GM12878 (cell line): ENCODE results near the gene LMAN2.

Source experiments
- ESRRA ChIP-seq: IDR thresholded peaks from 2 replicates; pipeline ENCODE4 v1.6.1; 2012; ENCODE audit warnings: mild to moderate bottlenecking, low read length, improper control_type of control experiment
- HSF1 ChIP-seq: fragments of 150-350 bp; IDR thresholded peaks from 2 replicates; pipeline ENCODE4 v1.6.1; 2014; ENCODE audit warnings: mild to moderate bottlenecking, low read depth, low read length
- NR2C2 ChIP-seq: IDR thresholded peaks from 2 replicates; pipeline ENCODE4 v1.6.1; 2011; ENCODE audit warnings: borderline replicate concordance, low read depth; ENCODE audit not compliant: control insufficient read depth, insufficient read length
- POLR2A ChIP-seq: IDR thresholded peaks from 2 replicates; pipeline ENCODE4 v1.6.1; 2011; ENCODE audit warnings: low read depth, mild to moderate bottlenecking, low read length
- POLR2AphosphoS5 ChIP-seq: IDR thresholded peaks from 2 replicates; pipeline ENCODE4 v1.6.1; 2011; ENCODE audit warnings: mild to moderate bottlenecking, low read length, inconsistent platforms
- SIN3A ChIP-seq: IDR thresholded peaks from 2 replicates; pipeline ENCODE4 v1.6.1; 2012; ENCODE audit warnings: low read depth, low read length, improper control_type of control experiment
- SIX5 ChIP-seq: IDR thresholded peaks from 2 replicates; pipeline ENCODE4 v1.6.1; 2011; ENCODE audit warnings: mild to moderate bottlenecking, low read depth, low read length, moderate library complexity; ENCODE audit not compliant: severe bottlenecking
- TF ChIP-seq, protein P1 (sequence below), 3 experiments: IDR thresholded peaks in 2 of 3; conservative IDR thresholded peaks in 1 of 3; 2 replicates each; pipeline ENCODE4 v1.5.1; 2011; ENCODE audit warnings: low read depth in 3 of 3, low read length in 3 of 3, mild to moderate bottlenecking in 3 of 3, control low read depth in 2 of 3, moderate library complexity in 2 of 3, inconsistent platforms in 1 of 3, mixed read lengths in 1 of 3; ENCODE audit not compliant: control insufficient read depth in 2 of 3, insufficient read depth in 1 of 3; ENCODE audit errors: extremely low read depth in 1 of 3

- TF ChIP-seq, protein P1, sequence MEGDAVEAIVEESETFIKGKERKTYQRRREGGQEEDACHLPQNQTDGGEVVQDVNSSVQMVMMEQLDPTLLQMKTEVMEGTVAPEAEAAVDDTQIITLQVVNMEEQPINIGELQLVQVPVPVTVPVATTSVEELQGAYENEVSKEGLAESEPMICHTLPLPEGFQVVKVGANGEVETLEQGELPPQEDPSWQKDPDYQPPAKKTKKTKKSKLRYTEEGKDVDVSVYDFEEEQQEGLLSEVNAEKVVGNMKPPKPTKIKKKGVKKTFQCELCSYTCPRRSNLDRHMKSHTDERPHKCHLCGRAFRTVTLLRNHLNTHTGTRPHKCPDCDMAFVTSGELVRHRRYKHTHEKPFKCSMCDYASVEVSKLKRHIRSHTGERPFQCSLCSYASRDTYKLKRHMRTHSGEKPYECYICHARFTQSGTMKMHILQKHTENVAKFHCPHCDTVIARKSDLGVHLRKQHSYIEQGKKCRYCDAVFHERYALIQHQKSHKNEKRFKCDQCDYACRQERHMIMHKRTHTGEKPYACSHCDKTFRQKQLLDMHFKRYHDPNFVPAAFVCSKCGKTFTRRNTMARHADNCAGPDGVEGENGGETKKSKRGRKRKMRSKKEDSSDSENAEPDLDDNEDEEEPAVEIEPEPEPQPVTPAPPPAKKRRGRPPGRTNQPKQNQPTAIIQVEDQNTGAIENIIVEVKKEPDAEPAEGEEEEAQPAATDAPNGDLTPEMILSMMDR (IDR thresholded peaks at IDR 0.05 in 2 of 3, conservative IDR thresholded peaks at IDR 0.05 in 1 of 3; ENCODE audit: control insufficient read depth in 2 of 3, extremely low read depth in 1 of 3, insufficient read depth in 1 of 3, low read depth in 3 of 3, low read length in 3 of 3): peak; percentile 91 to 97 (median 94)
- TF ChIP-seq POLR2A: no peak
- no peak for TF ChIP-seq NR2C2
- no peak for TF ChIP-seq SIX5
- no peak for TF ChIP-seq ESRRA
- TF ChIP-seq SIN3A: peak; percentile 76
- TF ChIP-seq POLR2AphosphoS5: no peak
- TF ChIP-seq HSF1: no peak
Measured at GRCh38 chr5:177390363-177391300, 39.2 kb upstream of the LMAN2 start.
